Type B pancreatic cell (in vitro differentiated cells): ENCODE measurements around the gene KIFC3. TPM values are rescaled to one million over a fixed set of nuclear protein-coding genes. Genes with fewer than 3 reads are reported as not detected.
"Not testable (repeated sequence)": the region's sequence is repeated elsewhere in the genome, so short reads cannot be mapped to it uniquely, and the experiment has no call there.

Experiments
- DNase-seq: peaks from one replicate; pipeline ENCODE4 v3.0.0; 2021; ENCODE audit warnings: mixed read lengths; ENCODE audit not compliant: unreplicated experiment; ENCODE audit errors: extremely low spot score
- H3K27ac Mint-ChIP-seq: 2 replicates; pipeline ENCODE4 v1.8.0; 2021; ENCODE audit warnings: mild to moderate bottlenecking, mixed read lengths
- H3K27me3 Mint-ChIP-seq: 2 replicates; pipeline ENCODE4 v1.8.0; 2021; ENCODE audit warnings: mixed read lengths
- H3K36me3 Mint-ChIP-seq: 2 replicates; pipeline ENCODE4 v1.8.0; 2021; ENCODE audit warnings: mixed read lengths
- H3K4me1 Mint-ChIP-seq: one replicate; pipeline ENCODE4 v1.8.0; 2021; ENCODE audit warnings: mixed read lengths; ENCODE audit not compliant: unreplicated experiment
- H3K4me3 Mint-ChIP-seq: 2 replicates; pipeline ENCODE4 v1.8.0; 2021; ENCODE audit warnings: mild to moderate bottlenecking, mixed read lengths
- H3K9me3 Mint-ChIP-seq: 2 replicates; pipeline ENCODE4 v1.8.0; 2021; ENCODE audit warnings: mixed read lengths
- total RNA-seq: library from RNA; stranded (reverse); gene quantifications from 2 replicates; pipeline ENCODE4 v1.2.1, GENCODE V29; 2021; ENCODE audit warnings: low replicate concordance
- TF ChIP-seq, protein P1 (sequence below): fragments of 200-600 bp; sonication (generic); conservative IDR thresholded peaks from 2 replicates; pipeline ENCODE4 v1.5.0; 2021; ENCODE audit warnings: antibody characterized with exemption, mild to moderate bottlenecking

The KIFC3 gene
- total RNA-seq, 1 donor from 2014 or later: 27.3 TPM

- H3K9me3 Mint-ChIP-seq: no peaks in the 10 kb centered on the region
- TF ChIP-seq, protein P1, sequence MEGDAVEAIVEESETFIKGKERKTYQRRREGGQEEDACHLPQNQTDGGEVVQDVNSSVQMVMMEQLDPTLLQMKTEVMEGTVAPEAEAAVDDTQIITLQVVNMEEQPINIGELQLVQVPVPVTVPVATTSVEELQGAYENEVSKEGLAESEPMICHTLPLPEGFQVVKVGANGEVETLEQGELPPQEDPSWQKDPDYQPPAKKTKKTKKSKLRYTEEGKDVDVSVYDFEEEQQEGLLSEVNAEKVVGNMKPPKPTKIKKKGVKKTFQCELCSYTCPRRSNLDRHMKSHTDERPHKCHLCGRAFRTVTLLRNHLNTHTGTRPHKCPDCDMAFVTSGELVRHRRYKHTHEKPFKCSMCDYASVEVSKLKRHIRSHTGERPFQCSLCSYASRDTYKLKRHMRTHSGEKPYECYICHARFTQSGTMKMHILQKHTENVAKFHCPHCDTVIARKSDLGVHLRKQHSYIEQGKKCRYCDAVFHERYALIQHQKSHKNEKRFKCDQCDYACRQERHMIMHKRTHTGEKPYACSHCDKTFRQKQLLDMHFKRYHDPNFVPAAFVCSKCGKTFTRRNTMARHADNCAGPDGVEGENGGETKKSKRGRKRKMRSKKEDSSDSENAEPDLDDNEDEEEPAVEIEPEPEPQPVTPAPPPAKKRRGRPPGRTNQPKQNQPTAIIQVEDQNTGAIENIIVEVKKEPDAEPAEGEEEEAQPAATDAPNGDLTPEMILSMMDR: no peak
- H3K4me3 Mint-ChIP-seq: no peak overlapping the region
- H3K27ac Mint-ChIP-seq: peak overlapping the region; percentile 96
- peaks cover 7% of the 10 kb centered on the region for H3K4me1 Mint-ChIP-seq
- DNase-seq: no peak
- H3K36me3 Mint-ChIP-seq: no peaks in the 10 kb centered on the region
- H3K27me3 Mint-ChIP-seq: no peaks in the 10 kb centered on the region
Measured at GRCh38 chr16:57817680-57818079, 15.4 kb upstream of the KIFC3 start.

DNA sequence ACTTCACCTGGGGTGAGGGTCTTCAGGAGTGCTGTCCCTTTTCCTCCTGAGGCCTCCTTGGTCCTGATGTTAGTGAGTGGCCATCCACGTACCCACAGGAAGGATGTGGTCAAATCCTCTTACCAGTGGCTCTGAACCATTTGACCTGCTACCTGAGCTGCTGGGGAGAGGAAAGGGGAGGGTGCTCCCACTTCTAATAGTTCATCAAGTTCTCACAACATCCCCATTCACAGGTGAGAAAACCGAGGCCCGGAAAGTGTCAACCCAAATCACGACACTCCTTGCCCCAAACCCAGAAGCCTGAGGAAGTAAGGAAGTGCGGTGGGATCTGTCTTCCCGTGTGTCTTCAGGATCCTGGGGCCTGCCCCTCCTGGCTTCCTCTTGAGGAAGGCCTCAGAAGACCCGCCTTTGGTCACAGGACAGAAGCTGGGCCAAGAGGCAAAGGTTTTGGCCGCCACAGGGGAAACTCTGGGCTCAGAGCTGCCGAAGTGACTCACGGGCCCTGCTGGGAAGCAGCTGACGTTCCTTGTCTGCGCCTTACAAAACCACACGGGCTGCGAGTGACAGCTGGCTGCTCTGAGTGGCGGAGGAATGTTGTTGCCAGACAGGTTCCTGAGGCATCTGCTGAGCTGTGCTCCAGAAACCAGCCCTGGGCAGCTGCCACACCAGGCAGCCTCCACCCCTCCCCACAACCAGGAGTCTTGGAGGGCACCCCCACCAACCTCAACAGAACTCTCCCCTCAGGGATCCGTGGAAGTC lies 13.9 kb upstream of the KIFC3 start:
- TF ChIP-seq, protein P1: no peak
- no peak for DNase-seq
- no peaks in the 10 kb centered on the region for H3K27me3 Mint-ChIP-seq
- peak overlapping the region; percentile 96 for H3K27ac Mint-ChIP-seq
- peaks cover 6% of the 10 kb centered on the region for H3K4me1 Mint-ChIP-seq
- peak overlapping the region; percentile 65 for H3K4me3 Mint-ChIP-seq
- no peaks in the 10 kb centered on the region for H3K9me3 Mint-ChIP-seq
- H3K36me3 Mint-ChIP-seq: no peaks in the 10 kb centered on the region

GRCh38 chr16:57814896-57815295 lies 12.6 kb upstream of the KIFC3 start:
- H3K4me1 Mint-ChIP-seq: peaks cover 8% of the 10 kb centered on the region
- no peaks in the 10 kb centered on the region for H3K36me3 Mint-ChIP-seq
- no peaks in the 10 kb centered on the region for H3K27me3 Mint-ChIP-seq
- no peak for DNase-seq
- TF ChIP-seq, protein P1: no peak
- no peak overlapping the region for H3K4me3 Mint-ChIP-seq
- no peaks in the 10 kb centered on the region for H3K9me3 Mint-ChIP-seq
- no peak overlapping the region for H3K27ac Mint-ChIP-seq

GRCh38 chr16:57813466-57813865 lies 11.2 kb upstream of the KIFC3 start:
- Mint-ChIP-seq H3K27me3 (no peaks in the 10 kb centered on the region), H3K4me3 (no peak overlapping the region), H3K4me1 (peaks cover 12% of the 10 kb centered on the region), H3K27ac (no peak overlapping the region), H3K9me3 (no peaks in the 10 kb centered on the region), H3K36me3 (no peaks in the 10 kb centered on the region)
- no peak for DNase-seq
- TF ChIP-seq, protein P1: no peak

DNA sequence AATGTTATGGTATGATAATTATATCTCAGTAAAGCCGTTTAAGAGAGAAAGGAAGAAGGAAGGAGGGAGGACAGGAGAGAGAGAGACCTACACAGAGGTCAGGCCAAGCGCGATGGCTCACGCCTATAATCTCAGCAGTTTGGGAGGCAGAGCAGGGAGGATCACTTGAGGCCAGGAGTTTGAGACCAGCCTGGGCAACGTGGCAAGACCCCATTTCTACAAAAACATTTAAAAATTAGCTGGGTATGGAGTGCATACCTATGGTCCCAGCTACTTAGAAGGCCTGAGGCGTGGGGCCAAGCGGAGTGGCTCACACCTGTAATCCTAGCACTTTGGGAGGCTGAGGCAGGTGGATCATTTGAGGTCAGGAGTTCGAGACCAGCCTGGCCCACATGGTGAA lies 9.0 kb upstream of the KIFC3 start:
- H3K9me3 Mint-ChIP-seq, H3K4me3 Mint-ChIP-seq, DNase-seq, H3K27me3 Mint-ChIP-seq, H3K36me3 Mint-ChIP-seq: not testable (repeated sequence)
- Mint-ChIP-seq H3K27ac (peak overlapping the region; percentile 12), H3K4me1 (peaks cover 17% of the 10 kb centered on the region)

DNA sequence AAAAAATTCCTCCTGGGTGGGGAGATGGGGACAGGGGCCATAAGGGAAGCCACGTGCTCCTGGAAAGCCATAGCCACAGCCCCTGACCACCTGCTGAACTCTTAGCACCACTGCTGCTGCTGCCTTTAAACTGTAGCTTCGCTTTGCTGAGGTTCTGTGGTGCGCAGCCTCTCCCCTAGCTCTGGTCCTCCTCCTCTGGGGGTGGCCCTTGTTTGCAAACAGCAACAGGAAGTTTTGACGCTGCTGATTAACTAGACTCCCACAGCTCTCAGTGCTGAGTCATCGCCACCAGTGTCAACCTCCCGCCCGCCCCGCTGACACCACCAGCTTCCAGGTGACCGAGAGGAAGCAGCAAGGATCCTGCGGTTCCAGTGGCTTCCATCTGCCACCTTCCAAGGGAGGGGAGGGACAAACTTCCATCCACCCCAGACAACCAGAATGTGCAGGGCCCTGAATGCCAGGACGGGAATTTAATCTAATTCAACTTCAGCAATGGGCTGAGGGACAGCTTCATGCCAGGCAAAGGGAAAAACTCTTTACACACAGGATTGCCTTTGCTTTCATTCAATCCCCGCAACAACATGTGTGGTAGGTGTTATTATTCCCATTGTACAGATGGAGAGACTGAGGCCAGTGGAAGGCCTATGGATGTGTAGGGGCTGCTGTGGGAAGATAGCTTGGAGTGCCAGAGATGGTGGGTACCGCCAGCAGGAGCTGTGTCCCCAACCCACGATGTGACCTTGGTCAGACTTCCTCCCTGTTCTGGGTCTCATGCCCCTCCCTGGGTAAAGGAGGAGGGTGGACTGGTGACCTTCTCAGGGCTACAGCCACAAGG lies 8.1 kb upstream of the KIFC3 start:
- TF ChIP-seq, protein P1: no peak
- peaks cover 4% of the 10 kb centered on the region for H3K27me3 Mint-ChIP-seq
- no peaks in the 10 kb centered on the region for H3K9me3 Mint-ChIP-seq
- no peaks in the 10 kb centered on the region for H3K36me3 Mint-ChIP-seq
- H3K4me3 Mint-ChIP-seq: no peak overlapping the region
- peak overlapping the region; percentile 87 for H3K27ac Mint-ChIP-seq
- peaks cover 21% of the 10 kb centered on the region for H3K4me1 Mint-ChIP-seq
- DNase-seq: no peak
